IMR-90 (cell line): ENCODE measurements around the gene CHD2. TPM values are rescaled to one million over a fixed set of nuclear protein-coding genes. Genes with fewer than 3 reads are reported as not detected.

Source experiments
- ATAC-seq: fragments of 200-7000 bp; cut with Tn5 transposase; 2 replicates; pipeline ENCODE4 v1.9.1; 2020; ENCODE audit warnings: low read depth, mild to moderate bottlenecking, moderate library complexity
- BruUV-seq: library from RNA; stranded (reverse); fragments of 400-500 nt; replicated peaks from 2 replicates; lab custom pipeline; 2021; lab: Mats Ljungman, UMichigan
- CTCF ChIA-PET: fragments of 300-600 bp; formaldehyde crosslinking; extraction: SDS; loops from one replicate; lab custom pipeline; 2021; ENCODE audit warnings: antibody characterized with exemption; lab: Yijun Ruan, JAX
- POLR2A ChIA-PET: fragments of 300-600 bp; sonication (Branson Sonifier 250); formaldehyde crosslinking; loops from one replicate; lab custom pipeline; 2022; ENCODE audit warnings: antibody characterized with exemption; ENCODE audit not compliant: unreplicated experiment; lab: Charles Lee
- DNase-seq: peaks from one replicate; pipeline ENCODE4 v3.0.0; 2013
- H2AFZ ChIP-seq: replicated peaks from 2 replicates; pipeline ENCODE3; 2013; ENCODE audit warnings: low read length, mild to moderate bottlenecking; ENCODE audit not compliant: poor library complexity
- H2AK5ac ChIP-seq: 2 replicates; pipeline ENCODE4 v1.6.1; 2013; ENCODE audit warnings: low read depth, low read length, inconsistent platforms
- H2AK9ac ChIP-seq: replicated peaks from 2 replicates; pipeline ENCODE3; 2013; ENCODE audit warnings: mild to moderate bottlenecking, low read depth, low read length, moderate library complexity; ENCODE audit not compliant: poor library complexity
- H2BK120ac ChIP-seq: 2 replicates; pipeline ENCODE4 v1.6.1; 2013; ENCODE audit warnings: low read depth, low read length, inconsistent platforms
- H2BK15ac ChIP-seq: 3 replicates; pipeline ENCODE4 v1.6.1; 2013; ENCODE audit warnings: low read depth, low read length, inconsistent platforms
- H2BK20ac ChIP-seq: 2 replicates; pipeline ENCODE4 v1.6.1; 2013; ENCODE audit warnings: low read depth, mild to moderate bottlenecking, inconsistent platforms, low read length, moderate library complexity
- H2BK5ac ChIP-seq: 2 replicates; pipeline ENCODE4 v1.6.1; 2013; ENCODE audit warnings: mild to moderate bottlenecking, low read depth, low read length, inconsistent platforms; ENCODE audit not compliant: poor library complexity, severe bottlenecking
- H3K14ac ChIP-seq: replicated peaks from 2 replicates; pipeline ENCODE4 v1.6.1; 2013; ENCODE audit warnings: low read depth, low read length, inconsistent platforms
- H3K18ac ChIP-seq: 2 replicates; pipeline ENCODE4 v1.6.1; 2013; ENCODE audit warnings: low read depth, low read length, control low read depth
- H3K23ac ChIP-seq: 2 replicates; pipeline ENCODE4 v1.6.1; 2013; ENCODE audit warnings: low read depth, low read length, inconsistent platforms
- H3K27ac ChIP-seq: 2 replicates; pipeline ENCODE4 v1.5.1; 2013; ENCODE audit warnings: mild to moderate bottlenecking, control low read depth, low read length; ENCODE audit not compliant: insufficient read depth
- H3K27me3 ChIP-seq: 2 replicates; pipeline ENCODE4 v1.6.1; 2013; ENCODE audit warnings: low read length; ENCODE audit not compliant: control insufficient read depth, insufficient read depth
- H3K36me3 ChIP-seq: 2 replicates; pipeline ENCODE4 v1.6.1; 2013; ENCODE audit warnings: low read length, mixed read lengths; ENCODE audit not compliant: control insufficient read depth, insufficient read depth
- H3K4ac ChIP-seq: 2 replicates; pipeline ENCODE4 v1.6.1; 2013; ENCODE audit warnings: low read depth, low read length, inconsistent platforms
- H3K4me1 ChIP-seq: 2 replicates; pipeline ENCODE4 v1.6.1; 2013; ENCODE audit warnings: low read length, mixed read lengths; ENCODE audit not compliant: control insufficient read depth, insufficient read depth
- H3K4me2 ChIP-seq: 2 replicates; pipeline ENCODE4 v1.6.1; 2013; ENCODE audit warnings: low read depth, mild to moderate bottlenecking, control low read depth, low read length, moderate library complexity
- H3K4me3 ChIP-seq: 2 replicates; pipeline ENCODE4 v1.5.1; 2013; ENCODE audit warnings: low read depth, mild to moderate bottlenecking, control low read depth, low read length, moderate library complexity; ENCODE audit not compliant: insufficient read depth
- H3K56ac ChIP-seq: 2 replicates; pipeline ENCODE4 v1.6.1; 2013; ENCODE audit warnings: low read length, inconsistent platforms; ENCODE audit not compliant: insufficient read depth; ENCODE audit errors: extremely low read depth
- H3K79me1 ChIP-seq, 2 experiments: 2 replicates each; pipeline ENCODE4 v1.6.1; 2013; ENCODE audit warnings: low read length in 2 of 2, inconsistent platforms in 1 of 2, low read depth in 1 of 2
- H3K9ac ChIP-seq: 2 replicates; pipeline ENCODE4 v1.6.1; 2013; ENCODE audit warnings: low read depth, low read length, control low read depth
- H3K9me1 ChIP-seq: 2 replicates; pipeline ENCODE4 v1.6.1; 2013; ENCODE audit warnings: low read length, inconsistent platforms; ENCODE audit not compliant: insufficient read depth
- H3K9me3 ChIP-seq: 2 replicates; pipeline ENCODE4 v1.6.1; 2013; ENCODE audit warnings: low read length; ENCODE audit not compliant: control insufficient read depth, insufficient read depth
- H4K20me1 ChIP-seq: 2 replicates; pipeline ENCODE4 v1.6.1; 2013; ENCODE audit warnings: low read length, inconsistent platforms; ENCODE audit not compliant: insufficient read depth
- H4K5ac ChIP-seq: 2 replicates; pipeline ENCODE4 v1.6.1; 2013; ENCODE audit warnings: mild to moderate bottlenecking, low read depth, low read length, control low read depth
- H4K8ac ChIP-seq, 2 experiments: 2 replicates each; pipeline ENCODE4 v1.6.1; 2013; ENCODE audit warnings: low read depth in 2 of 2, low read length in 2 of 2, control low read depth in 1 of 2, inconsistent platforms in 1 of 2
- H4K91ac ChIP-seq: 2 replicates; pipeline ENCODE4 v1.6.1; 2013; ENCODE audit warnings: low read depth, low read length, inconsistent platforms; ENCODE audit not compliant: insufficient read depth
- BHLHE40 ChIP-seq: fragments of 150-350 bp; IDR thresholded peaks from 2 replicates; pipeline ENCODE4 v1.6.1; 2016; ENCODE audit warnings: mild to moderate bottlenecking, low read depth, low read length
- CEBPB ChIP-seq: IDR thresholded peaks from 2 replicates; pipeline ENCODE4 v1.6.1; 2012; ENCODE audit warnings: low read depth, low read length, improper control_type of control experiment
- CHD1 ChIP-seq: IDR thresholded peaks from 2 replicates; pipeline ENCODE4 v1.6.1; 2012; ENCODE audit warnings: low read depth, low read length, improper control_type of control experiment
- FOS ChIP-seq: fragments of 150-350 bp; IDR thresholded peaks from 2 replicates; pipeline ENCODE4 v1.6.1; 2016; ENCODE audit warnings: low read depth, low read length
- MAFK ChIP-seq: IDR thresholded peaks from 2 replicates; pipeline ENCODE4 v1.6.1; 2012; ENCODE audit warnings: low read depth, low read length, improper control_type of control experiment
- MAZ ChIP-seq: IDR thresholded peaks from 2 replicates; pipeline ENCODE4 v1.6.1; 2012; ENCODE audit warnings: low read depth, mild to moderate bottlenecking, low read length, improper control_type of control experiment, moderate library complexity, borderline replicate concordance
- MXI1 ChIP-seq: IDR thresholded peaks from 2 replicates; pipeline ENCODE4 v1.6.1; 2012; ENCODE audit warnings: low read depth, mild to moderate bottlenecking, low read length, moderate library complexity, borderline replicate concordance
- NFE2L2 ChIP-seq: fragments of 150-350 bp; IDR thresholded peaks from 2 replicates; pipeline ENCODE4 v1.6.1; 2016; ENCODE audit warnings: low read depth, mild to moderate bottlenecking, low read length
- POLR2A ChIP-seq: IDR thresholded peaks from 2 replicates; pipeline ENCODE4 v1.6.1; 2012; ENCODE audit warnings: mild to moderate bottlenecking, low read depth, low read length
- RAD21 ChIP-seq: IDR thresholded peaks from 2 replicates; pipeline ENCODE4 v1.6.1; 2012; ENCODE audit warnings: low read length, improper control_type of control experiment
- RCOR1 ChIP-seq: IDR thresholded peaks from 2 replicates; pipeline ENCODE4 v1.6.1; 2012; ENCODE audit warnings: mild to moderate bottlenecking, low read length, improper control_type of control experiment; ENCODE audit not compliant: insufficient replicate concordance
- RFX5 ChIP-seq: IDR thresholded peaks from 2 replicates; pipeline ENCODE4 v1.8.0; 2012; ENCODE audit warnings: low read depth, mild to moderate bottlenecking, low read length, moderate library complexity
- SMC3 ChIP-seq: fragments of 150-350 bp; IDR thresholded peaks from 2 replicates; pipeline ENCODE4 v1.6.1; 2016; ENCODE audit warnings: low read depth, mild to moderate bottlenecking, antibody characterized with exemption, low read length, moderate library complexity
- WGBS, 2 experiments: methylation state at CpG; one replicate each; pipeline versions ENCODE4 v1.1.5 to v1.1.7; 2013; ENCODE audit warnings: missing lambda C conversion rate in 2 of 2; ENCODE audit not compliant: insufficient read length in 1 of 2; ENCODE audit errors: extremely low coverage in 2 of 2; 5-methylcytosine and 5-hydroxymethylcytosine counted together
- dilution Hi-C: fragments of 300-500 bp; cut with HindIII; formaldehyde crosslinking; loops from one replicate; pipeline ENCODE4 v1.14.3; 2018; ENCODE audit warnings: low sequenced_read_pairs; ENCODE audit not compliant: unreplicated experiment
- in situ Hi-C: fragments of 300-500 bp; cut with MboI; formaldehyde crosslinking; loops from 3 replicates; pipeline ENCODE4 v1.14.3; 2019; ENCODE audit warnings: low sequenced_read_pairs, inconsistent platforms, mixed read lengths
- intact Hi-C: fragments of 100-400 bp; cut with micrococcal nuclease; formaldehyde crosslinking; loops from 2 replicates; pipeline ENCODE4 v1.10.0; 2022
- polyA plus RNA-seq, 3 experiments: library from polyadenylated mRNA; depleted of rRNA; stranded (reverse); fragments of >200 nt; gene quantifications; 2 replicates each; pipeline ENCODE4 v1.2.3, GENCODE V29; 2012; ENCODE audit warnings: low replicate concordance in 1 of 3
- total RNA-seq: library from RNA; depleted of rRNA; stranded (reverse); fragments of >200 nt; gene quantifications from 2 replicates; pipeline ENCODE4 v1.2.3, GENCODE V29; 2012
- TF ChIP-seq, protein P1 (sequence below): conservative IDR thresholded peaks from 2 replicates; pipeline ENCODE4 v1.5.1; 2012; ENCODE audit warnings: mild to moderate bottlenecking, low read depth, low read length, improper control_type of control experiment
- TF ChIP-seq, protein P2 (sequence below): fragments of 150-350 bp; IDR thresholded peaks from 2 replicates; pipeline ENCODE4 v1.6.1; 2016; ENCODE audit warnings: low read depth, mild to moderate bottlenecking, low read length, moderate library complexity, borderline replicate concordance
- TF ChIP-seq, protein P3 (sequence below): fragments of 150-350 bp; IDR thresholded peaks from 2 replicates; pipeline ENCODE4 v1.6.1; 2017; ENCODE audit warnings: mild to moderate bottlenecking, antibody characterized with exemption, low read length, low read depth

CHD2 gene
- total and polyA plus RNA-seq, 2 of the 4 experiments (the other 2 are of a cell fraction), result 44.9 to 64.7 TPM

DNA sequence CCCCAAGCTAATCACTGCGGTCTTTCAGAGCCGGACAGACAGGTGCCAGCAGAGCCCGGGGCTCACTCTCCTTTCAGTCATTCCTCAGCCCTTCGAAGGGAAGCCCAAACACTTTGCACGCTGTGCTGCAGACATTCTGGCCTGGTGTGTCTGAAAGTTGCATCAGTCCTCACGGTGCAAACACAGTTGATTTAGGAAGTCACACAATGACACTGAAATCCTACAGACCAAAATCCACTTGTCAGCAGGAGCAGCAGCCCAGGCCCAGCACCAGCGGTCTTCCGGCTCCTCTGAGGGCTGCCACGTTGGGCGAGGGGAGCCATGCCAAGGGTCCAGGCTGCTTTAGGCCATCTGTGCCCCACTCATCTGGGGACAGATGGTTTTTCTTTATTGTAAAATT, 127.3 kb downstream of the CHD2 start:
- no peak for TF ChIP-seq POLR2A
- no peak for TF ChIP-seq BHLHE40
- TF ChIP-seq RCOR1, result no peak
- TF ChIP-seq, protein P1, sequence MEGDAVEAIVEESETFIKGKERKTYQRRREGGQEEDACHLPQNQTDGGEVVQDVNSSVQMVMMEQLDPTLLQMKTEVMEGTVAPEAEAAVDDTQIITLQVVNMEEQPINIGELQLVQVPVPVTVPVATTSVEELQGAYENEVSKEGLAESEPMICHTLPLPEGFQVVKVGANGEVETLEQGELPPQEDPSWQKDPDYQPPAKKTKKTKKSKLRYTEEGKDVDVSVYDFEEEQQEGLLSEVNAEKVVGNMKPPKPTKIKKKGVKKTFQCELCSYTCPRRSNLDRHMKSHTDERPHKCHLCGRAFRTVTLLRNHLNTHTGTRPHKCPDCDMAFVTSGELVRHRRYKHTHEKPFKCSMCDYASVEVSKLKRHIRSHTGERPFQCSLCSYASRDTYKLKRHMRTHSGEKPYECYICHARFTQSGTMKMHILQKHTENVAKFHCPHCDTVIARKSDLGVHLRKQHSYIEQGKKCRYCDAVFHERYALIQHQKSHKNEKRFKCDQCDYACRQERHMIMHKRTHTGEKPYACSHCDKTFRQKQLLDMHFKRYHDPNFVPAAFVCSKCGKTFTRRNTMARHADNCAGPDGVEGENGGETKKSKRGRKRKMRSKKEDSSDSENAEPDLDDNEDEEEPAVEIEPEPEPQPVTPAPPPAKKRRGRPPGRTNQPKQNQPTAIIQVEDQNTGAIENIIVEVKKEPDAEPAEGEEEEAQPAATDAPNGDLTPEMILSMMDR, result no peak
- TF ChIP-seq SMC3, result no peak
- no peak for TF ChIP-seq CHD1
- TF ChIP-seq MAZ, result no peak
- no peak for TF ChIP-seq FOS
- no peak for TF ChIP-seq NFE2L2
- no peak for TF ChIP-seq RAD21
- no peak for TF ChIP-seq MAFK
- TF ChIP-seq, protein P2, sequence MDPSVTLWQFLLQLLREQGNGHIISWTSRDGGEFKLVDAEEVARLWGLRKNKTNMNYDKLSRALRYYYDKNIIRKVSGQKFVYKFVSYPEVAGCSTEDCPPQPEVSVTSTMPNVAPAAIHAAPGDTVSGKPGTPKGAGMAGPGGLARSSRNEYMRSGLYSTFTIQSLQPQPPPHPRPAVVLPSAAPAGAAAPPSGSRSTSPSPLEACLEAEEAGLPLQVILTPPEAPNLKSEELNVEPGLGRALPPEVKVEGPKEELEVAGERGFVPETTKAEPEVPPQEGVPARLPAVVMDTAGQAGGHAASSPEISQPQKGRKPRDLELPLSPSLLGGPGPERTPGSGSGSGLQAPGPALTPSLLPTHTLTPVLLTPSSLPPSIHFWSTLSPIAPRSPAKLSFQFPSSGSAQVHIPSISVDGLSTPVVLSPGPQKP, result no peak
- TF ChIP-seq, protein P3, sequence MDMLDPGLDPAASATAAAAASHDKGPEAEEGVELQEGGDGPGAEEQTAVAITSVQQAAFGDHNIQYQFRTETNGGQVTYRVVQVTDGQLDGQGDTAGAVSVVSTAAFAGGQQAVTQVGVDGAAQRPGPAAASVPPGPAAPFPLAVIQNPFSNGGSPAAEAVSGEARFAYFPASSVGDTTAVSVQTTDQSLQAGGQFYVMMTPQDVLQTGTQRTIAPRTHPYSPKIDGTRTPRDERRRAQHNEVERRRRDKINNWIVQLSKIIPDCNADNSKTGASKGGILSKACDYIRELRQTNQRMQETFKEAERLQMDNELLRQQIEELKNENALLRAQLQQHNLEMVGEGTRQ, result no peak
- TF ChIP-seq RFX5, result no peak
- TF ChIP-seq CEBPB, result no peak
- TF ChIP-seq MXI1, result no peak
- peaks cover 44% of the 10 kb centered on the region for H4K20me1 ChIP-seq
- no peak overlapping the region for H3K9ac ChIP-seq
- BruUV-seq, result no TSS peak
- H3K56ac ChIP-seq, result no peak overlapping the region
- H2BK120ac ChIP-seq, result no peak overlapping the region
- no peak overlapping the region for H2BK15ac ChIP-seq
- H3K9me1 ChIP-seq, result peaks cover 12% of the 10 kb centered on the region; the same call in 1 of the 2 replicates
- H3K18ac ChIP-seq, result no peak overlapping the region
- no peaks in the 10 kb centered on the region for H3K9me3 ChIP-seq
- H3K4me2 ChIP-seq, result no peak overlapping the region
- no peak overlapping the region for H2BK20ac ChIP-seq
- H3K4ac ChIP-seq, result no peak overlapping the region
- ATAC-seq (no peak), DNase-seq (no peak)
- no peak overlapping the region for H3K4me3 ChIP-seq
- H4K8ac ChIP-seq, result no peak overlapping the region
- H3K27ac ChIP-seq, result no peak overlapping the region
- in situ Hi-C loops (loop anchor here (10.0 kb wide), 1 partner anchor 233 kb away; no protein-coding TSS in a partner anchor), dilution Hi-C loops (no loop called here), intact Hi-C loops (no loop called here)
- H2BK5ac ChIP-seq, result no peak overlapping the region
- ChIA-PET CTCF (no interaction called here), POLR2A (no interaction called here)
- peaks cover 21 to 40% of the 10 kb centered on the region in 2 experiments for H3K79me1 ChIP-seq
- H3K27me3 ChIP-seq, result no peaks in the 10 kb centered on the region
- no peak overlapping the region for H2AK9ac ChIP-seq
- H2AFZ ChIP-seq, result no peak overlapping the region
- no peak overlapping the region for H4K91ac ChIP-seq
- peaks cover 37% of the 10 kb centered on the region for H3K36me3 ChIP-seq
- peaks cover 22% of the 10 kb centered on the region for H3K4me1 ChIP-seq
- H3K14ac ChIP-seq, result no peak overlapping the region
- WGBS, 2 experiments, result 100% methylated on average over 1 of the region's 10 CpGs; no CpG with 5 or more reads in 1 of the 2 experiments
- no peak overlapping the region for H4K5ac ChIP-seq
- H3K23ac ChIP-seq, result no peak overlapping the region
- no peak overlapping the region for H2AK5ac ChIP-seq
